ENCODE results near the gene SLC2A6.

SLC2A6 gene

GRCh38 chr9:133477461-133477860 lies 1.4 kb downstream of the SLC2A6 start:
- DNase-seq (no peak), ATAC-seq (no peak)

- ATAC-seq (no peak), DNase-seq (no peak)
Measured at GRCh38 chr9:133476941-133477340, 2.0 kb downstream of the SLC2A6 start.

GRCh38 chr9:133476036-133476931 lies 2.6 kb downstream of the SLC2A6 start:
- DNase-seq: no peak

GRCh38 chr9:133475292-133476012 lies 3.4 kb downstream of the SLC2A6 start:
- no peak for DNase-seq
- ATAC-seq: no peak

More at GRCh38 chr9:133476036-133476931, 2.6 kb downstream of the SLC2A6 start:
- no peak for ATAC-seq

GRCh38 chr9:133474853-133475252 lies 4.0 kb downstream of the SLC2A6 start:
- ATAC-seq (no peak), DNase-seq (no peak)

- ATAC-seq: no peak
Measured at GRCh38 chr9:133474215-133474614, 4.7 kb downstream of the SLC2A6 start.

DNA sequence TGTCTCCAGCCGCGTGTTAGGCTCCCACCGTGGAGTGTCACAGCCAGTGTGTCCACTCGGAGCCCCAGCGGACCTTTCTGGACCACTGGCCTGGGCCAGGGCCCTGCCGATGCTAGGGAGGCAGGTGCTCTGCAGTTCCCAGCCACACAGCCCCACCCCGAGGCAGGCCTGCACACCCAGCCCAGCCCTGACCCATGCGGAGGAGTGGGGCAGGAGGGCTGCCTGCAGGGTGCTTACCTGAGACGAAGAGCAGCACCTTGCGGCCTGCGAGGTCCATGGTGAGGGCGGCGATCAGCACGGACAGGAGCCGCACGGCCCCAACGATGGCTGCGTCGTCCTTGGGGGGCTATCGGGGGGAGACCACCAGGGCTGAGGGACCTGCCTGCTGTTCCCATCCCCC lies 5.2 kb downstream of the SLC2A6 start:
- ATAC-seq: no peak
- DNase-seq: no peak

More at GRCh38 chr9:133474215-133474614, 4.7 kb downstream of the SLC2A6 start:
- no peak for DNase-seq

DNA sequence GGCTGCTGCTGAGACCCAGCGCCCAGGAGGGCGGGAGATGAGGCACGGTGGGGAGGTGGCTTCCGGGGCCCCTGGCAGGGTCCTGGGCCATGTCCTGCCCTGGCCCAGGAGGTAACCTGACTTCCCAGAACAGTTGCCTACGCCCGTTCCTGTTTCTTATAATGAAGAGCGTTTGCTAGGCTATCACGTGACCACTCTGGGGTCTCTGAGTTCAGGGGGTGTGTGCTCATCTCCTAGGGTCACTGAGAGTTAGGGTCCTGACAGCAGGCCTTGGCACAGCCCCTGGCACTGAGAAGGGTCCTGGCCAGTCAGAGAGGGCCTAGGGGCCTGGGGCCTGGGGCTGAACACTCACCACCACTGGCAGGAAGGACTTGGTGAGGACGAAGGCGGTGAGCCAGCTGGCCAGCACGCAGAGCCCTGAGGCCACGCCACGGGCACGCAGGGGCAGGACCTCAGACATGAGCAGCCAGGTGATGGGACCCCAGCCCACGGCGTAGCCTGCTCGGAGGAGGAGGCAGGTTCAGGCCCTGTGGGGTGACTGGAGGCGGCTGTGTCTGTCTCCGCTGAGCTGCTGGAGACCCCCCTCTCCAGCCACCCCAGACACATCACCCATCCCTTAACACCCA lies 6.0 kb downstream of the SLC2A6 start:
- DNase-seq (no peak), ATAC-seq (no peak)

GRCh38 chr9:133472277-133472645 lies 6.6 kb downstream of the SLC2A6 start:
- ATAC-seq: no peak
- DNase-seq: no peak

DNA sequence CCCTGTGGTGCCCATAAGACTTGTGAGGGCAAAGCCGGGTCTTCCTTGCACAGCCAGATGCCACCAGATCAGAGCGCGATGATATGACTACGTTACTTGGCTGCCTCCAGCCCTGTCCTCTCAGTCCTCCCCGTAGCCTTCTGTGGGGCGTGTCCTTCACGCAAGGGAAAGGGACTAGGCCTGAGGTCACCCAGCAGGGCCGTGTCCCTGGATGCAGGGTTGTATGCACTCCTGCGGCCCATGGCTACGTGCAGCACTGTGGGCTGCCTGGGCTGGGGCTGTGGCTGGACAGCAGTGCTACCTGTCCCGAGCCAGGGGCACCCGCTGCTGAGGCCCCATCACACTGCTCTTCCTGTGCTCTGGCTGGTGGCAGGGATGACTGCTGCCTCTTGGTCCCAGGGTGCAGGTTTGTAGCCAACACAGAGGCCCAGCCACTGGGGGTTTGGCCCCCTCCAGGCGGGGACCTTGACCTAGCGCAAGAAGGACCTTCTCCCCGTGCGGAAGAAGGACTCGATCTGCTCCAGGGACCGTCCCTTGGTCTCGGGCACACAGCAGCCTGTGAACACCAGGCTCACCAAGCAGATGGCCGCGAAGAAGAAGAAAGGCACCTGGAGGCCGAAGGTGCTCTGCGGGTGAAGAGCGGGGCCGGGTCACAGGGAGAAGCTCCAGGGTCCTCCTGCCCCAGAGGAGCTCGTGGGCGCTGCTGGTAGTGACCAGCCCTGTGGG lies 7.2 kb downstream of the SLC2A6 start:
- ATAC-seq: no peak

DNA sequence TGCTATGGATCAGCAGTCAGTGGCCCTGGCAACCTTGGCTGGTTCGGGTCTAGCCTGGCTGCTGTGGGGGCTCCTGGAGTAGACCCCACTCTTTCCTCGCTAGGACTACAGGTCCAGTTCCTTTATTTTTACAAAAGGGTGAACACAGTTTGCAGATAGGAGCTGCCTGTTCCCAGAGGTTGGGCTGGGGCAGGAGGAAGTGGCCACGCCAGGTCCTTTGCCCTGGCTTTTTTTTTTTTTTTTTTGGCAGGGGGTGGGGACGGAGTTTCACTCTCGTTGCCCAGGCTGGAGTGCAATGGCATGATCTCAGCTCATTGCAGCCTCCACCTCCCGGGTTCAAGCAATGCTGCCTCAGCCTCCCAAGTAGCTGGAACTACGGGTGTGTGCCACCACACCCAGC lies 7.9 kb downstream of the SLC2A6 start:
- no peak for ATAC-seq

More for the DNA sequence above, 7.2 kb downstream of the SLC2A6 start:
- no peak for DNase-seq

DNA sequence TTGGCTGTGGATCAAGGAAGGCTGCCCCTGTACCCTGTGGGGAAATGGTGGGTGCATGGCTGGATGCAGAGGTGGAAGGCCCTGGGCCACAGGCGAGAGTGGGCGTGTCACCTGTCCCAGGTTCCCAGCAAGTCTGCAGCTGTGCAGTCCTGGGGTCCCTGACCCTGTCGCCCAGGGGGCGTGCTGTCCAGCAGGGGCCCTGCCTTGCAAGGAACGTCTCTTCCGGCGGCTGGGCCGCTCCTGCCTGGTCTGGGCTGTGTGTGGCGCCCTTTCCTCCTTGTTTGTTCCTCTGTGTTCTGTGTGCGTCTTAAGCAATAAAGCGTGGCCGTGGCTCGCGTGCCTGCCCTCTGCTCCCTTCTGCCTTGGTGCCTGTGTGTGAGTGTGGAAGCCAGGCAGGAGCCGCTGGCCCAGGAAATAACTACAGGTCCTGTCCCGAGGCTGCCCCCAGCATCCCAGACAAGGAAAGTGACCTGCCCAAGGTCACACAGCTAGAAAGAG lies 8.4 kb downstream of the SLC2A6 start:
- ATAC-seq: no peak
- no peak for DNase-seq

More for the DNA sequence above, 7.9 kb downstream of the SLC2A6 start:
- DNase-seq: no peak

GRCh38 chr9:133468777-133469421 lies 10.0 kb downstream of the SLC2A6 start:
- ATAC-seq (peak; percentile 2), DNase-seq (no peak)

DNA sequence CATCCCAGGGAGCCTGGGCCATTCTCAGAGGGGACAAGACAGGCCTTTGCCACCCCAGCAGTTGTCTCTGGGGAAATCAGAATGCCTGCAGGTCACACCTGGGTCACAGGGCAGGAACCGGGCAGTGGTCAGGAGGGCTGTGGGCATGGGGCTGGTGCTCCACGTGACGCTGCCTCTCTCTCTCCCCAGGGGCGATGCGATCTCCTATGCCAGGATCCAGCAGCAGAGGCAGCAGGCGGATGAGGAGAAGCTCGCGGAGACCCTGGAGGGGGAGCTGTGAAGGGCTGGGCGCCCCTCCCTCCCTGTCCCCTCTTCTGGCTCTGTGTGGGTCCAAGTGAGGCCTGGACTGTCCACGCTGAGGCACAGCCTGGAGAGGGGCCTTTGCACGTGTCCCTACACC lies 10.5 kb downstream of the SLC2A6 start:
- no peak for DNase-seq
- ATAC-seq: peak; percentile 8

DNA sequence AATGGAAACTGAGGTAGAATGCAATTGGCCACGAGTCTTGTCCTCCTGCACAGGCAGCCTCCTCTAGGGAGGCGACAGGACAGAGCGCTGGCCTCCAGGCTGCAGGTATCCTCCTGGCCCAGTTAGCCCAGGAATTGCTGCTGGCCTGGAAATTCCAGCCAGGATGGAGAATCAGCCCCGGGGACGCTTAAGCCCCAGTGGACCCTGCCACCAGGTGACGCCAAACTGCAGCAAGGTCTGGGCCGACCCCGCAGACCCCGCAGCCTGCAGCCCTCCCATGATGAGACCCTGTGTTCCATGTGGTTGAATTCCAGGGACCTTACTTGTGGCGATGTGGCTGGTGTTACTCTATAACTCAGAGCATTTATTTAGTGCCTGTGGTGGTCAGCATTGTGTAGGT lies 11.8 kb downstream of the SLC2A6 start:
- no peak for ATAC-seq
- DNase-seq: no peak

- no peak for ATAC-seq
- no peak for DNase-seq
Measured at GRCh38 chr9:133465984-133466383, 12.9 kb downstream of the SLC2A6 start.

GRCh38 chr9:133464638-133465037 lies 14.3 kb downstream of the SLC2A6 start:
- ATAC-seq (no peak), DNase-seq (no peak)

DNA sequence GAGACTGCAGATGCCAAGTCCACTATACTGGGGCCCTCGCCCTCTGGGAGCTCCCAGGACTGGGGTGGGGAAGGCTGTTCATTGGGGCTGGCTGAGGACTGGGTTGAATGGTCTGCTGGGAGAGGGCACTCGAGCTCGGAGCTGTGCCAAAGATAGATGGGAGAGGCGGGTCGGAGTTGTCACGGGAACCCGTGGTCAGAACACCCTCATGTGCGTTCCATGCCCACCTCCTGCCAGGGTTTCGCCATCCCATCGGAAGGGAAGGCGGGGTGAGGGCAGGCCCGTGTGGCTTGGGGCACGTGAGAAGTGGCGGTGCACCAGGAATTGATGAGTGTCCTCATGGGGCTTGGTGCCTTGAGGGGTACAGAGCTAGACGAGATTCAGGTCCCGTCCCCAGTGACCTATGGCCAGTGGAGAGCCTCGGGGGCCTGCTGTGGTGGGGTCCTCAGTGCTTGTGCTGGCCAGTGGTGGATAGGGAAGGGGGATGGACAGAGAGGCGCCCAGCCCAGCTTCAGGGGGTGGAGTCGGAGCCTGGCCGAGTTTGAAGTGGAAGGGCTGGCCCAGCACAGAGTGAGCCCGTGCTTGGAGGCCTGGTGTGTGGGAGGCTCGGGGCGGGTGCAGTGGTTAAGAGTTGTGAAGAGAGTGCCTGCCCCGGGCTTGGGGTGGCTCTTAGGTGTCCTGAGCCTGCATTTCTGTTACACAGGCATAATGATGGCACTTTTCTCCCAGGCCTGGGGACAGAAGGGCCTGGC lies 14.9 kb downstream of the SLC2A6 start:
- ATAC-seq: no peak
- DNase-seq: no peak

DNA sequence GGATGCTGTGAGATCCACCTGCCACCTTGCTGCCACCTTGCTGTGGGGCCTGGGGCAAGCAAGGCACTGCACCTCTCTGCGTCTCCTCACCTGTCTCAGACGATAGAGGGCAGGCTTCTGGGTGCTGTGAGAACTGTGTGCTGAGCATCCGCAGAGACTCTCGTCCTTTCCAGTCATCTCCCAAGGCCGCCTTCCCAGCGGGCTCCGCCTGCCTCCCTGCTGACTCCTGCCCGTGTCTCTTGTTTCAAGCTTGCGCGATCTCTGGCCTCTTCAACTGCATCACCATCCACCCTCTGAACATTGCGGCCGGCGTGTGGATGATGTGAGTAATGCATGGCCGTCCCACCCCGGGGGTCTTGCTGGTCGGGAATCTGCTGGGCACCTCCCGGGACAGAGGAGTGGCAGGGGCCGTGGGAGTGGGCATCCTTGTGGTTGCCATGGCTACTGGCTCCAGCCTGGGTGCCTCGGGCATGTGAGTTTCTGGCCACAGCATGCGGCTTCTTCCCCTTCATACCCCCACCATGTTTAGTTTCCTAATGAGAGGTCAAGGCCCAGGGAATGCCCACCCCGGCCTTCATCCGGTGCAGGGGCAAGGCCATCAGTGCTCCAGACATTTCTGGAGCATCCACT lies 15.6 kb downstream of the SLC2A6 start:
- ATAC-seq: no peak
- DNase-seq: no peak

DNA sequence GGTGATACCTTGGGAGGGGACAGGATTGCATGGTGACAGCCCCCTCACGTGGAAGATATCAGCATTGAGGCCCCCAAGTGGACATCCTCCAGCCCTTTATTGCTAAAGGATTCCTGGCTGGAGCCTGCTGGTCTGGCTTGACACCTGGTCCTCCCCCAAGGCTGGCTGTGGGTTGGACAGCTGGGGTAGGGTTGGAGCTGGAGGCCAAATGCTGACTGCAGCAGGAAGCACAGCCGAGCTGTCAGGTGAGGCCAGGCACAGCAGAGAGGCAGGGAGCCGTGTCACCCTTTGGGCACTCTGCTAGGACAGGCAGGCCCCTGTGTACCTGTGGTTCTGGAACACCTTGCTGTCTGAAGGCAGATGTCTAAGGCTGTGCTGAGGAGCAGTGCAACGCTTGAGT lies 16.9 kb downstream of the SLC2A6 start:
- DNase-seq (no peak), ATAC-seq (no peak)
